Prostate gland (tissue), 2 donors: ENCODE data around the gene CITED1. TPM values are rescaled to one million over a fixed set of nuclear protein-coding genes. Genes with fewer than 3 reads are reported as not detected.
A peak's percentile ranks its signal among the peaks of the same experiment; 100 is the strongest.

Source experiments
- DNase-seq: peaks from one replicate; pipeline ENCODE4 v3.0.0-alpha.2; 2019; ENCODE audit warnings: low spot score
- H3K27ac ChIP-seq, 2 donors: fragments of 200-600 bp; sonication (generic); 2 replicates each; pipeline ENCODE4 v1.5.1; 2017 to 2019
- H3K27me3 ChIP-seq: fragments of 200-600 bp; sonication (generic); replicated peaks from 2 replicates; pipeline ENCODE4 v1.5.1; 2019; ENCODE audit not compliant: insufficient read depth
- H3K36me3 ChIP-seq, 2 donors: fragments of 200-600 bp; sonication (generic); 1 replicate in 1 of 2; 2 replicates in 1 of 2; pipeline versions ENCODE4 v1.5.1 to v1.8.1; 2017 to 2019
- H3K4me1 ChIP-seq: fragments of 200-600 bp; sonication (generic); replicated peaks from 2 replicates; pipeline ENCODE4 v1.5.1; 2019
- H3K4me3 ChIP-seq, 2 donors: fragments of 200-600 bp; sonication (generic); 2 replicates each; pipeline ENCODE4 v1.5.1; 2017 to 2019
- H3K9me3 ChIP-seq: fragments of 200-600 bp; sonication (generic); 2 replicates; pipeline ENCODE4 v1.5.1; 2017
- CTCF ChIP-seq, 4 experiments: fragments of 200-600 bp in 2 of 4; fragments of 450-650 bp in 2 of 4; sonication (generic) in 2 of 4; IDR thresholded peaks; 1 replicate in 3 of 4; 2 replicates in 1 of 4; pipeline ENCODE4 v1.5.1; 2016 to 2019; ENCODE audit warnings: antibody characterized with exemption in 4 of 4, mild to moderate bottlenecking in 2 of 4, moderate library complexity in 2 of 4
- POLR2A ChIP-seq: fragments of 450-650 bp; IDR thresholded peaks from one replicate; pipeline ENCODE4 v1.6.1; 2016; ENCODE audit warnings: antibody characterized with exemption, mild to moderate bottlenecking
- POLR2AphosphoS5 ChIP-seq: sonication (generic); formaldehyde crosslinking; IDR thresholded peaks from one replicate; pipeline ENCODE4 v1.6.1; 2017; ENCODE audit warnings: antibody characterized with exemption
- WGBS: methylation state at CpG from one replicate; pipeline ENCODE4 v1.1.5; 2018; 5-methylcytosine and 5-hydroxymethylcytosine counted together
- intact Hi-C: fragments of 100-400 bp; cut with DNase I; formaldehyde crosslinking; loops from one replicate; pipeline ENCODE4 v1.14.2; 2022
- total RNA-seq, 2 donors: library from RNA; depleted of rRNA; stranded (reverse); fragments of >200 nt; gene quantifications; one replicate each; pipeline ENCODE4 v1.1.0, GENCODE V29; 2016

The CITED1 gene
- total RNA-seq, 2 donors from 2014 or later, result 20.1 to 552 TPM

GRCh38 chrX:72314881-72315280, 9.2 kb upstream of the CITED1 start:
- Histone ChIP-seq H3K27me3 (no peaks in the 10 kb centered on the region), H3K27ac (no peak overlapping the region), H3K9me3 (no peaks in the 10 kb centered on the region), H3K4me3 (no peak overlapping the region), H3K36me3 (no peaks in the 10 kb centered on the region), H3K4me1 (no peaks in the 10 kb centered on the region)
- no peak for DNase-seq
- TF ChIP-seq CTCF (IDR thresholded peaks at IDR 0.05) (no peak), POLR2A (no peak), POLR2AphosphoS5 (no peak)
- intact Hi-C loops, result no loop called here
- WGBS, result 100% methylated on average over 3 of the region's 3 CpGs

- Histone ChIP-seq H3K9me3 (no peaks in the 10 kb centered on the region), H3K36me3 (no peaks in the 10 kb centered on the region), H3K27me3 (no peaks in the 10 kb centered on the region), H3K27ac (no peak overlapping the region), H3K4me1 (no peaks in the 10 kb centered on the region), H3K4me3 (no peak overlapping the region)
- DNase-seq, result no peak
- WGBS, result 41% methylated on average over 8 of the region's 8 CpGs
- TF ChIP-seq POLR2A, result no peak
- no peak for TF ChIP-seq CTCF (IDR thresholded peaks at IDR 0.05)
- no peak for TF ChIP-seq POLR2AphosphoS5
- intact Hi-C loops, result no loop called here
These were observed 8.3 kb upstream of the CITED1 start for GRCh38 chrX:72313707-72314641.

GRCh38 chrX:72312311-72312940, 6.7 kb upstream of the CITED1 start:
- 57% methylated on average over 12 of the region's 14 CpGs for WGBS
- intact Hi-C loops, result no loop called here
- TF ChIP-seq POLR2AphosphoS5, result no peak
- TF ChIP-seq CTCF (IDR thresholded peaks at IDR 0.05), result no peak
- TF ChIP-seq POLR2A, result no peak
- no peak for DNase-seq
- Histone ChIP-seq H3K4me1 (no peaks in the 10 kb centered on the region), H3K4me3 (no peak overlapping the region), H3K36me3 (no peaks in the 10 kb centered on the region), H3K9me3 (no peaks in the 10 kb centered on the region), H3K27ac (no peak overlapping the region), H3K27me3 (no peaks in the 10 kb centered on the region)

GRCh38 chrX:72309297-72310071, 3.8 kb upstream of the CITED1 start:
- no peak for DNase-seq
- peak overlapping the region in 1 of 2 donors; percentile 15 for H3K4me3 ChIP-seq
- no peaks in the 10 kb centered on the region for H3K4me1 ChIP-seq
- intact Hi-C loops, result loop anchor here (5.0 kb wide), 1 partner anchor 228 kb away; no protein-coding TSS in a partner anchor
- TF ChIP-seq POLR2AphosphoS5 (no peak), CTCF (IDR thresholded peaks at IDR 0.05) (no peak), POLR2A (no peak)
- no peaks in the 10 kb centered on the region for H3K27me3 ChIP-seq
- no peak overlapping the region for H3K27ac ChIP-seq
- H3K9me3 ChIP-seq, result no peaks in the 10 kb centered on the region
- H3K36me3 ChIP-seq, result no peaks in the 10 kb centered on the region
- WGBS, result 24% methylated on average over 11 of the region's 15 CpGs
